RWPE1 (cell line): ENCODE measurements around the gene ASB15.
"Not testable (repeated sequence)": the region's sequence is repeated elsewhere in the genome, so short reads cannot be mapped to it uniquely, and the experiment has no call there.

ENCODE experiments used
- CTCF ChIA-PET: fragments of 350-600 bp; sonication (Branson Sonifier 250); formaldehyde crosslinking; extraction: SDS; loops from one replicate; lab custom pipeline; 2021; lab: Yijun Ruan, JAX
- POLR2A ChIA-PET: fragments of 400-600 bp; formaldehyde crosslinking; extraction: SDS; loops from one replicate; lab custom pipeline; 2020; ENCODE audit warnings: antibody characterized with exemption; ENCODE audit not compliant: low non-redundant PET; lab: Yijun Ruan, JAX
- DNase-seq: peaks from one replicate; pipeline ENCODE4 v3.0.0; 2012; ENCODE audit warnings: low spot score
- H3K27ac ChIP-seq: fragments of 450-650 bp; 2 replicates; pipeline ENCODE4 v1.5.1; 2017
- CTCF ChIP-seq: fragments of 450-650 bp; conservative IDR thresholded peaks from 2 replicates; pipeline ENCODE4 v1.5.1; 2017; ENCODE audit warnings: low read depth, mild to moderate bottlenecking

ASB15 gene

GRCh38 chr7:123628829-123629228 is 27.2 kb downstream of the ASB15 start:
- no peak overlapping the region for H3K27ac ChIP-seq
- ChIA-PET POLR2A (no interaction called here), CTCF (no interaction called here)
- TF ChIP-seq CTCF = no peak
- DNase-seq = no peak

GRCh38 chr7:123629281-123629680 is 27.7 kb downstream of the ASB15 start:
- ChIA-PET CTCF (no interaction called here), POLR2A (no interaction called here)
- no peak overlapping the region for H3K27ac ChIP-seq
- no peak for TF ChIP-seq CTCF
- DNase-seq = no peak

GRCh38 chr7:123632808-123633207 is 31.2 kb downstream of the ASB15 start:
- DNase-seq = no peak
- ChIA-PET CTCF (no interaction called here), POLR2A (no interaction called here)
- no peak overlapping the region for H3K27ac ChIP-seq
- TF ChIP-seq CTCF = no peak

- H3K27ac ChIP-seq = no peak overlapping the region
- POLR2A ChIA-PET = no interaction called here
- CTCF ChIA-PET = no interaction called here
These were observed 31.9 kb downstream of the ASB15 start for GRCh38 chr7:123633553-123633952.

GRCh38 chr7:123634011-123634573 is 32.5 kb downstream of the ASB15 start:
- CTCF ChIA-PET, POLR2A ChIA-PET, H3K27ac ChIP-seq, DNase-seq: not testable (repeated sequence)

More at GRCh38 chr7:123633553-123633952, 31.9 kb downstream of the ASB15 start:
- TF ChIP-seq CTCF = no peak
- DNase-seq = peak; percentile 46

GRCh38 chr7:123635551-123636359 is 34.1 kb downstream of the ASB15 start:
- ChIA-PET POLR2A (no interaction called here), CTCF (interaction anchor here (0.5 to 2.0 kb wide), 15 partner anchors 8 to 445 kb away, joined by 3 to 8 read pairs (median 3); no protein-coding TSS in a partner anchor)
- H3K27ac ChIP-seq = no peak overlapping the region
- TF ChIP-seq CTCF = peak; percentile 84
- peak; percentile 41 for DNase-seq

GRCh38 chr7:123637203-123637602 is 35.6 kb downstream of the ASB15 start:
- POLR2A ChIA-PET = no interaction called here
- no peak for DNase-seq
- CTCF ChIA-PET = interaction anchor here (0.5 to 2.0 kb wide), 3 partner anchors 57 to 235 kb away, joined by 3 to 8 read pairs (median 4); no protein-coding TSS in a partner anchor
- H3K27ac ChIP-seq = no peak overlapping the region
- no peak for TF ChIP-seq CTCF
